DOHH2 (cell line): ENCODE measurements around the gene BRCA1.

ENCODE experiments used
- H3F3A ChIP-seq: fragments of 200-600 bp; sonication (generic), shearing (Covaris generic); 2 replicates; pipeline ENCODE4 v1.6.0; 2016; ENCODE audit warnings: antibody characterized with exemption, mild to moderate bottlenecking; ENCODE audit not compliant: control insufficient read depth, insufficient read depth
- H3K27ac ChIP-seq: fragments of 200-600 bp; sonication (generic); 2 replicates; pipeline ENCODE4 v1.5.1; 2014; ENCODE audit warnings: low read depth, mild to moderate bottlenecking, low read length, moderate library complexity
- H3K27me3 ChIP-seq: fragments of 200-600 bp; sonication (generic); 2 replicates; pipeline ENCODE4 v1.6.1; 2014; ENCODE audit warnings: mild to moderate bottlenecking, low read length, mixed read lengths; ENCODE audit not compliant: control insufficient read depth
- H3K36me3 ChIP-seq: fragments of 200-600 bp; sonication (generic); 2 replicates; pipeline ENCODE4 v1.6.1; 2014; ENCODE audit warnings: mild to moderate bottlenecking, low read length, moderate library complexity, mixed read lengths; ENCODE audit not compliant: control insufficient read depth
- H3K4me1 ChIP-seq: fragments of 200-600 bp; sonication (generic); 2 replicates; pipeline ENCODE4 v1.6.1; 2014; ENCODE audit warnings: mild to moderate bottlenecking, low read length, mixed read lengths; ENCODE audit not compliant: control insufficient read depth
- H3K4me2 ChIP-seq: fragments of 200-600 bp; sonication (generic); 2 replicates; pipeline ENCODE4 v1.6.0; 2014; ENCODE audit warnings: mild to moderate bottlenecking, low read length, moderate library complexity
- H3K4me3 ChIP-seq: fragments of 200-600 bp; sonication (generic); 2 replicates; pipeline ENCODE4 v1.5.1; 2014; ENCODE audit warnings: mild to moderate bottlenecking, low read length, mixed read lengths
- H3K79me2 ChIP-seq: fragments of 200-600 bp; sonication (generic); 2 replicates; pipeline ENCODE4 v1.6.1; 2014; ENCODE audit warnings: mild to moderate bottlenecking, low read length, mixed read lengths; ENCODE audit not compliant: control insufficient read depth
- H3K9me2 ChIP-seq: fragments of 200-600 bp; sonication (generic); replicated peaks from 2 replicates; pipeline ENCODE4 v1.6.1; 2014; ENCODE audit warnings: mild to moderate bottlenecking, low read length, mixed read lengths; ENCODE audit not compliant: control insufficient read depth
- H3K9me3 ChIP-seq: fragments of 200-600 bp; sonication (generic); 2 replicates; pipeline ENCODE4 v1.6.1; 2014; ENCODE audit warnings: antibody characterized with exemption, low read length, mixed read lengths; ENCODE audit not compliant: control insufficient read depth, insufficient read depth
- H4K20me1 ChIP-seq: fragments of 200-600 bp; sonication (generic); 2 replicates; pipeline ENCODE4 v1.6.0; 2014; ENCODE audit warnings: low read depth, mild to moderate bottlenecking, antibody characterized with exemption, low read length, moderate library complexity; ENCODE audit not compliant: control insufficient read depth, insufficient read depth
- CTCF ChIP-seq: fragments of 200-600 bp; sonication (generic); IDR thresholded peaks from one replicate; pipeline ENCODE4 v1.5.1; 2014; ENCODE audit warnings: antibody characterized with exemption, mild to moderate bottlenecking, low read depth, low read length; ENCODE audit not compliant: poor library complexity, severe bottlenecking
- EZH2phosphoT487 ChIP-seq: fragments of 200-600 bp; sonication (generic); IDR thresholded peaks from 2 replicates; pipeline ENCODE4 v1.6.1; 2017; ENCODE audit warnings: borderline replicate concordance, mild to moderate bottlenecking, antibody characterized with exemption, low read length, moderate library complexity, mixed read lengths

BRCA1 gene

GRCh38 chr17:43079641-43080302, 45.4 kb downstream of the BRCA1 start:
- Histone ChIP-seq H3K27me3 (no peaks in the 10 kb centered on the region), H4K20me1 (no peaks in the 10 kb centered on the region), H3K27ac (no peak overlapping the region), H3K9me2 (no peaks in the 10 kb centered on the region), H3K36me3 (peaks cover 75% of the 10 kb centered on the region), H3K4me2 (no peak overlapping the region), H3K79me2 (no peaks in the 10 kb centered on the region), H3K9me3 (no peaks in the 10 kb centered on the region), H3F3A (no peaks in the 10 kb centered on the region), H3K4me1 (no peaks in the 10 kb centered on the region), H3K4me3 (no peak overlapping the region)
- no peak for TF ChIP-seq EZH2phosphoT487
- no peak for TF ChIP-seq CTCF

GRCh38 chr17:43074869-43075268, 50.3 kb downstream of the BRCA1 start:
- H4K20me1 ChIP-seq, result no peaks in the 10 kb centered on the region
- H3K36me3 ChIP-seq, result peaks cover 74% of the 10 kb centered on the region
- H3K79me2 ChIP-seq, result no peaks in the 10 kb centered on the region
- no peaks in the 10 kb centered on the region for H3K4me1 ChIP-seq
- H3K4me3 ChIP-seq, result no peak overlapping the region
- H3K4me2 ChIP-seq, result no peak overlapping the region
- no peaks in the 10 kb centered on the region for H3K9me2 ChIP-seq
- TF ChIP-seq EZH2phosphoT487 (no peak), CTCF (no peak)
- H3F3A ChIP-seq, result no peaks in the 10 kb centered on the region
- no peak overlapping the region for H3K27ac ChIP-seq
- no peaks in the 10 kb centered on the region for H3K27me3 ChIP-seq
- no peaks in the 10 kb centered on the region for H3K9me3 ChIP-seq

- Histone ChIP-seq H3K79me2 (no peaks in the 10 kb centered on the region), H3K9me3 (no peaks in the 10 kb centered on the region), H3K36me3 (peaks cover 73% of the 10 kb centered on the region), H3F3A (no peaks in the 10 kb centered on the region), H3K4me1 (no peaks in the 10 kb centered on the region), H4K20me1 (no peaks in the 10 kb centered on the region), H3K4me2 (no peak overlapping the region), H3K9me2 (no peaks in the 10 kb centered on the region), H3K27ac (no peak overlapping the region), H3K27me3 (no peaks in the 10 kb centered on the region), H3K4me3 (no peak overlapping the region)
- TF ChIP-seq EZH2phosphoT487 (no peak), CTCF (no peak)
Measured at GRCh38 chr17:43070872-43071271, 54.3 kb downstream of the BRCA1 start.
